ENCODE results near the gene ARF4. TPM values are rescaled to one million over a fixed set of nuclear protein-coding genes. Genes with fewer than 3 reads are reported as not detected.

The ARF4 gene
- total and polyA plus RNA-seq, 10 of the 15 experiments (the other 5 are each of a cell fraction or from before 2014, with no cell fraction given): 66.2 to 283 (median 128) TPM

DNA sequence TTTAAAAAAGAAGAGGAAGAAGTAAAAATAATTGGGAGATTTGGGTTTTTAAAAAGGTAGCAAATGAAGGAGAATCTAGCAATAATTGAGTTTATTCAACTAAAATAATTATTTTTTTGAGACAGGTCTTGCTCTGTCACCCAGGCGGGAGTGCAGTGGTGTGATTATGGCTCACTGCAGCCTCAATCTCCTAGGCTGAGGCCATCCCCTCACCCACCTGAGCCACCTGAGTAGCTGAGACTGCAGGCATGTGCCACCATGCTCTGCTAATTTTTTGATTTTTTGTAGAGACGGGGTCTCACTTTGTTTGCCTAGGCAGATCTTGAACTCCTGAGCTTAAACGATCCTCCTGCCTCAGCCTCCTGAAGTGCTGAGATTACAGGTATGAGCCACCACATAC is 27.7 kb upstream of the ARF4 start:
- FAIRE-seq (no peak), ATAC-seq (no peak), DNase-seq (ENCODE audit: low read depth, low spot score) (no peak)
- CTCF ChIA-PET: no interaction called here
- Histone ChIP-seq H3K4me3 (no peak overlapping the region), H4K20me1 (ENCODE audit: control insufficient read depth, insufficient read depth) (no peaks in the 10 kb centered on the region), H3K9ac (ENCODE audit: control insufficient read depth, insufficient read depth, low read length) (no peak overlapping the region), H3K4me2 (ENCODE audit: control insufficient read depth, insufficient read depth) (no peak overlapping the region), H3K36me3 (ENCODE audit: control insufficient read depth in 2 of 2, insufficient read depth in 2 of 2, low read length in 1 of 2) (peaks cover 0 to 20% of the 10 kb centered on the region in 2 experiments; a peak in 3 of 4 replicates), H2AFZ (ENCODE audit: control insufficient read depth, low read depth, low read length) (no peak overlapping the region), H3K4me1 (ENCODE audit: control insufficient read depth, insufficient read depth, low read length) (no peaks in the 10 kb centered on the region), H3K27ac (ENCODE audit: control insufficient read depth, insufficient read depth) (no peak overlapping the region), H3K79me2 (ENCODE audit: control insufficient read depth, insufficient read depth, low read length) (no peaks in the 10 kb centered on the region), H3K9me3 (replicated peaks; ENCODE audit: control insufficient read depth, insufficient read depth, low read length) (no peaks in the 10 kb centered on the region), H3K27me3 (replicated peaks in 1 of 2; ENCODE audit: control insufficient read depth in 2 of 2, insufficient read depth in 2 of 2, low read length in 1 of 2) (no peaks in the 10 kb centered on the region)
- in situ Hi-C loops (cut with MboI): no loop called here
- POLR2A ChIA-PET: no interaction called here
- RAD21 ChIA-PET (ENCODE audit: unreplicated experiment): no interaction called here
- intact Hi-C loops (cut with micrococcal nuclease; ENCODE audit: unreplicated experiment): no loop called here
- SMC1A ChIA-PET (ENCODE audit: uncharacterized antibody, unreplicated experiment): no interaction called here
- no TSS peak for BruUV-seq (replicated peaks)
- WGBS (ENCODE audit: insufficient coverage, insufficient replicate concordance, low lambda C conversion rate, missing lambda C conversion rate): 96% methylated on average over 3 of the region's 3 CpGs
- no peak for TF ChIP-seq SP1 (IDR thresholded peaks at IDR 0.05; ENCODE audit: low read depth, low read length)
- TF ChIP-seq, protein P1, sequence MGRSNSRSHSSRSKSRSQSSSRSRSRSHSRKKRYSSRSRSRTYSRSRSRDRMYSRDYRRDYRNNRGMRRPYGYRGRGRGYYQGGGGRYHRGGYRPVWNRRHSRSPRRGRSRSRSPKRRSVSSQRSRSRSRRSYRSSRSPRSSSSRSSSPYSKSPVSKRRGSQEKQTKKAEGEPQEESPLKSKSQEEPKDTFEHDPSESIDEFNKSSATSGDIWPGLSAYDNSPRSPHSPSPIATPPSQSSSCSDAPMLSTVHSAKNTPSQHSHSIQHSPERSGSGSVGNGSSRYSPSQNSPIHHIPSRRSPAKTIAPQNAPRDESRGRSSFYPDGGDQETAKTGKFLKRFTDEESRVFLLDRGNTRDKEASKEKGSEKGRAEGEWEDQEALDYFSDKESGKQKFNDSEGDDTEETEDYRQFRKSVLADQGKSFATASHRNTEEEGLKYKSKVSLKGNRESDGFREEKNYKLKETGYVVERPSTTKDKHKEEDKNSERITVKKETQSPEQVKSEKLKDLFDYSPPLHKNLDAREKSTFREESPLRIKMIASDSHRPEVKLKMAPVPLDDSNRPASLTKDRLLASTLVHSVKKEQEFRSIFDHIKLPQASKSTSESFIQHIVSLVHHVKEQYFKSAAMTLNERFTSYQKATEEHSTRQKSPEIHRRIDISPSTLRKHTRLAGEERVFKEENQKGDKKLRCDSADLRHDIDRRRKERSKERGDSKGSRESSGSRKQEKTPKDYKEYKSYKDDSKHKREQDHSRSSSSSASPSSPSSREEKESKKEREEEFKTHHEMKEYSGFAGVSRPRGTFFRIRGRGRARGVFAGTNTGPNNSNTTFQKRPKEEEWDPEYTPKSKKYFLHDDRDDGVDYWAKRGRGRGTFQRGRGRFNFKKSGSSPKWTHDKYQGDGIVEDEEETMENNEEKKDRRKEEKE (IDR thresholded peaks at IDR 0.05): no peak

DNA sequence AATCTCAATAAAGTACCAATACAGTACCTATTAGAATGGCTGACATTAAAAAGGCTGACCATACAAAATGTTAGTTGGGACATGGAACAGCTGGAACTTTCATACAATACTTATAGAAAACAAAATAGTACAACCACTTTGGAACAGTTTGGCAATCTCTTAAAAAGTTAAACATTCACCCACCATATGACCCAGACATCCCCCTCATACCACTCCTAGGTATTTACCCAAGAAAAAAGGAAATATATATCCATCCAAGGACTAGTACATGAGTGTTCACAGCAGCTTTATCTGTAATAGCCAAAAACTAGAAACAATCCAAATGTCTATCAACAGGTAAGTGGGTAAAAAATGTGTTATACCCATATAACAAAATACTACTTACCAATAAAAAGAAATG is 25.2 kb upstream of the ARF4 start:
- H4K20me1 ChIP-seq (ENCODE audit: control insufficient read depth, insufficient read depth): no peaks in the 10 kb centered on the region
- CTCF ChIA-PET: no interaction called here
- intact Hi-C loops (cut with micrococcal nuclease; ENCODE audit: unreplicated experiment): no loop called here
- no peak overlapping the region for H3K4me3 ChIP-seq
- no peak for ATAC-seq
- TF ChIP-seq, protein P2, sequence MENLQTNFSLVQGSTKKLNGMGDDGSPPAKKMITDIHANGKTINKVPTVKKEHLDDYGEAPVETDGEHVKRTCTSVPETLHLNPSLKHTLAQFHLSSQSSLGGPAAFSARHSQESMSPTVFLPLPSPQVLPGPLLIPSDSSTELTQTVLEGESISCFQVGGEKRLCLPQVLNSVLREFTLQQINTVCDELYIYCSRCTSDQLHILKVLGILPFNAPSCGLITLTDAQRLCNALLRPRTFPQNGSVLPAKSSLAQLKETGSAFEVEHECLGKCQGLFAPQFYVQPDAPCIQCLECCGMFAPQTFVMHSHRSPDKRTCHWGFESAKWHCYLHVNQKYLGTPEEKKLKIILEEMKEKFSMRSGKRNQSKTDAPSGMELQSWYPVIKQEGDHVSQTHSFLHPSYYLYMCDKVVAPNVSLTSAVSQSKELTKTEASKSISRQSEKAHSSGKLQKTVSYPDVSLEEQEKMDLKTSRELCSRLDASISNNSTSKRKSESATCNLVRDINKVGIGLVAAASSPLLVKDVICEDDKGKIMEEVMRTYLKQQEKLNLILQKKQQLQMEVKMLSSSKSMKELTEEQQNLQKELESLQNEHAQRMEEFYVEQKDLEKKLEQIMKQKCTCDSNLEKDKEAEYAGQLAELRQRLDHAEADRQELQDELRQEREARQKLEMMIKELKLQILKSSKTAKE (IDR thresholded peaks at IDR 0.05; ENCODE audit: low read depth, poor library complexity, severe bottlenecking): no peak
- TF ChIP-seq SMAD1 (IDR thresholded peaks at IDR 0.05; ENCODE audit: low read depth, partially characterized antibody) (no peak), FOXM1 (IDR thresholded peaks at IDR 0.05; ENCODE audit: low read depth, low read length) (no peak), CHD2 (IDR thresholded peaks at IDR 0.05; ENCODE audit: borderline replicate concordance, low read depth, low read length) (no peak), TCF7 (IDR thresholded peaks at IDR 0.05; ENCODE audit: borderline replicate concordance) (no peak), BMI1 (IDR thresholded peaks at IDR 0.05; ENCODE audit: borderline replicate concordance) (no peak), ASH2L (IDR thresholded peaks at IDR 0.05; ENCODE audit: borderline replicate concordance, low read depth) (no peak), RCOR1 (conservative IDR thresholded peaks at IDR 0.05; ENCODE audit: low read depth, low read length) (no peak), ATF7 (IDR thresholded peaks at IDR 0.05; ENCODE audit: low read depth) (no peak)
- RAD21 ChIA-PET (ENCODE audit: unreplicated experiment): no interaction called here
- H3K9ac ChIP-seq (ENCODE audit: control insufficient read depth, insufficient read depth, low read length): no peak overlapping the region
- no peak for FAIRE-seq
- no peak overlapping the region for H3K27ac ChIP-seq (ENCODE audit: control insufficient read depth, insufficient read depth)
- in situ Hi-C loops (cut with MboI): no loop called here
- H3K27me3 ChIP-seq (replicated peaks in 1 of 2; ENCODE audit: control insufficient read depth in 2 of 2, insufficient read depth in 2 of 2, low read length in 1 of 2): no peaks in the 10 kb centered on the region
- DNase-seq (ENCODE audit: low read depth, low spot score): no peak
- POLR2A ChIA-PET: interaction anchor here (0.6 kb wide), 1 partner anchor 9 kb away, joined by 4 read pairs; no protein-coding TSS in a partner anchor
- H3K4me2 ChIP-seq (ENCODE audit: control insufficient read depth, insufficient read depth): no peak overlapping the region
- no peaks in the 10 kb centered on the region for H3K4me1 ChIP-seq (ENCODE audit: control insufficient read depth, insufficient read depth, low read length)
- no peaks in the 10 kb centered on the region for H3K9me3 ChIP-seq (replicated peaks; ENCODE audit: control insufficient read depth, insufficient read depth, low read length)
- H3K79me2 ChIP-seq (ENCODE audit: control insufficient read depth, insufficient read depth, low read length): no peaks in the 10 kb centered on the region
- SMC1A ChIA-PET (ENCODE audit: uncharacterized antibody, unreplicated experiment): interaction anchor here (0.7 to 2.0 kb wide), 4 partner anchors 13 to 234 kb away, joined by 3 to 5 read pairs (median 4); no protein-coding TSS in a partner anchor
- no peak overlapping the region for H2AFZ ChIP-seq (ENCODE audit: control insufficient read depth, low read depth, low read length)
- no TSS peak for BruUV-seq (replicated peaks)
- peaks cover 0 to 7% of the 10 kb centered on the region in 2 experiments; a peak in 3 of 4 replicates for H3K36me3 ChIP-seq (ENCODE audit: control insufficient read depth in 2 of 2, insufficient read depth in 2 of 2, low read length in 1 of 2)
